ENCODE measurements around the gene ESR1. TPM values are rescaled to one million over a fixed set of nuclear protein-coding genes. Genes with fewer than 3 reads are reported as not detected.

The ESR1 gene
- total and polyA plus RNA-seq, 2 donors (not counting 3 experiments of a cell fraction or from before 2014, with no cell fraction given) = 0.01 TPM; not detected in 1

GRCh38 chr6:152110886-152111820, 303.7 kb downstream of the ESR1 start:
- no peaks in the 10 kb centered on the region for H3K27me3 ChIP-seq (ENCODE audit: control insufficient read depth in 2 of 2, insufficient read depth in 2 of 2, low read length in 2 of 2)
- no TSS peak for BruUV-seq (replicated peaks)
- peaks cover 3% of the 10 kb centered on the region for H3K4me1 ChIP-seq (ENCODE audit: control insufficient read depth, extremely low read depth, insufficient read depth, low read length)
- ChIA-PET CTCF (interaction anchor here (0.6 to 1.9 kb wide), 6 partner anchors 8 to 16 kb away, joined by 3 to 11 read pairs (median 4); no protein-coding TSS in a partner anchor), POLR2A (no interaction called here)
- dilution Hi-C loops (cut with MboI; ENCODE audit: extremely low pct_ligation_motif_present, low sequenced_read_pairs) = no loop called here
- H4K20me1 ChIP-seq (replicated peaks; ENCODE audit: control insufficient read depth, extremely low read depth, insufficient read depth, low read length) = no peaks in the 10 kb centered on the region
- H3K4me3 ChIP-seq (replicated peaks in 1 of 3; ENCODE audit: insufficient read depth in 1 of 3, low read depth in 1 of 3, low read length in 3 of 3) = no peak overlapping the region
- no peak overlapping the region for H3K27ac ChIP-seq (ENCODE audit: insufficient read depth, low read depth, low read length)
- H3K9ac ChIP-seq (replicated peaks; ENCODE audit: extremely low read depth, insufficient read depth, low read length) = no peak overlapping the region
- no peak overlapping the region for H3K4me2 ChIP-seq (ENCODE audit: insufficient read depth, low read length)
- FAIRE-seq (no peak), DNase-seq (ENCODE audit: low read depth, low spot score) (no peak)
- H3K9me1 ChIP-seq (replicated peaks; ENCODE audit: control insufficient read depth, extremely low read depth, insufficient read depth, low read length) = no peaks in the 10 kb centered on the region
- no peaks in the 10 kb centered on the region for H3K9me3 ChIP-seq (replicated peaks; ENCODE audit: control insufficient read depth, insufficient read depth, low read length)
- H2AFZ ChIP-seq (ENCODE audit: low read depth, low read length) = no peak overlapping the region
- H3K36me3 ChIP-seq (ENCODE audit: control insufficient read depth in 2 of 2, extremely low read depth in 1 of 2, insufficient read depth in 2 of 2, low read length in 2 of 2) = no peaks in the 10 kb centered on the region
- TF ChIP-seq MAX (IDR thresholded peaks at IDR 0.05; ENCODE audit: insufficient read depth, insufficient read length) = no peak
- no peak for TF ChIP-seq POLR2A (IDR thresholded peaks at IDR 0.05; ENCODE audit: low read depth, low read length)
- TF ChIP-seq JUN (IDR thresholded peaks at IDR 0.05; ENCODE audit: borderline replicate concordance, insufficient read depth, insufficient read length, low read depth) = no peak
- no peak for TF ChIP-seq CTCF (IDR thresholded peaks at IDR 0.05; ENCODE audit: extremely low read depth in 1 of 2, insufficient read depth in 1 of 2, low read depth in 1 of 2, low read length in 2 of 2)
- no peak for TF ChIP-seq POLR2AphosphoS5 (IDR thresholded peaks at IDR 0.05; ENCODE audit: insufficient read depth, low read depth, low read length)
- TF ChIP-seq EZH2 (IDR thresholded peaks at IDR 0.05; ENCODE audit: borderline replicate concordance, low read depth, low read length, severe bottlenecking) = no peak
- TF ChIP-seq GATA2 (IDR thresholded peaks at IDR 0.05; ENCODE audit: insufficient read depth, insufficient read length, low read depth, low read length) = no peak
- no peak for TF ChIP-seq FOS (IDR thresholded peaks at IDR 0.05; ENCODE audit: borderline replicate concordance, insufficient read depth, low read length)
- no peak for TF ChIP-seq MYC (IDR thresholded peaks at IDR 0.05; ENCODE audit: low read depth, low read length)
- intact Hi-C loops (cut with micrococcal nuclease) = no loop called here
- H3K79me2 ChIP-seq (ENCODE audit: control insufficient read depth, insufficient read depth, low read length) = no peaks in the 10 kb centered on the region
